Measurements from ENCODE around the gene GPR55.
"Not testable (repeated sequence)": the region's sequence is repeated elsewhere in the genome, so short reads cannot be mapped to it uniquely, and the experiment has no call there.

GPR55 gene

DNA sequence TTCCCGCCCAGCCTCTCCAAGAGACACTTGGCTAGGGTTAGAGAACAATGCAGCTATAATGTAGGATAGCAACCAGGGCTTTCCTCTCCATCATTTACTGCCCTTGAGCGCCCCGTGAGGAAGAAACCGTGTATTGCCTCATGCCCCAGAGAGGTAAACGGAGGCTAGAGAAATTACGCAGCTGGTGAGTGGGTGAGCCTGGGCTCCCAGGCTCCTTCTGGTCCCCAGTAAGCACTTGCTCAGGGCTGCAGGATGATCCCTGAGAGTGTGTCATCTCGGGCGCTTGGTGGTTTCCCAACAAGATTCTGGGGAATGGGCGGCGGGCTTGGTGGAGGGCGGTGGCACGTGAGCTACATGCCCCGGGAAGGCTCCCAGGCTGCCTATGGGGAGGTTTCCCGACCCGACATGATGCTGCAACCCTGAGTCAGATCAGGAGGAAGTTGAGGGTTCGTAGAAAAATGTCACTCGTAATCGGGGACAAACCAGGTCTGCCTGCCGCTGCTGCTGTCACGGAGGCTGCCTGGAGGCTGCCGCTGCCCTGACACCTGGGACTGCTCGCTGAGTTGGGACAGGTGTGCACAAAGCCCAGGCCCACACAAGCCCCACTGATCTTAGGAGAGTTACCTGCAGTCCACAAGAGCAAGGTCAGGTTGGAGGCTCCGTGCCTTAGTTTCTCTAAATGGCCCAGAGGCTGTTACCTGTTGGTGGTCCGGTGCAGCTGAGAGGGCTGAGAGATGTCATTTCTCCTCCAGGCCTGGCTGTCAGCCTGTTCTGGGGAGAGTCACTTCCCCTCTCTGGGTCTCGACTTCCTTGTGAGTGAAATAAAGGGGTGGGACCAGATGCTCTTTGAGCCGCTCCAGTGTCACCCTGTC lies at the start of gene GPR55:
Gene GPR55, minus strand, starts transcription at position 773 of the 872 bp plus-strand sequence. CDS start 14,280 bp downstream, outside the sequence.
- DNase-seq (ENCODE audit: low read depth), result no peak

DNA sequence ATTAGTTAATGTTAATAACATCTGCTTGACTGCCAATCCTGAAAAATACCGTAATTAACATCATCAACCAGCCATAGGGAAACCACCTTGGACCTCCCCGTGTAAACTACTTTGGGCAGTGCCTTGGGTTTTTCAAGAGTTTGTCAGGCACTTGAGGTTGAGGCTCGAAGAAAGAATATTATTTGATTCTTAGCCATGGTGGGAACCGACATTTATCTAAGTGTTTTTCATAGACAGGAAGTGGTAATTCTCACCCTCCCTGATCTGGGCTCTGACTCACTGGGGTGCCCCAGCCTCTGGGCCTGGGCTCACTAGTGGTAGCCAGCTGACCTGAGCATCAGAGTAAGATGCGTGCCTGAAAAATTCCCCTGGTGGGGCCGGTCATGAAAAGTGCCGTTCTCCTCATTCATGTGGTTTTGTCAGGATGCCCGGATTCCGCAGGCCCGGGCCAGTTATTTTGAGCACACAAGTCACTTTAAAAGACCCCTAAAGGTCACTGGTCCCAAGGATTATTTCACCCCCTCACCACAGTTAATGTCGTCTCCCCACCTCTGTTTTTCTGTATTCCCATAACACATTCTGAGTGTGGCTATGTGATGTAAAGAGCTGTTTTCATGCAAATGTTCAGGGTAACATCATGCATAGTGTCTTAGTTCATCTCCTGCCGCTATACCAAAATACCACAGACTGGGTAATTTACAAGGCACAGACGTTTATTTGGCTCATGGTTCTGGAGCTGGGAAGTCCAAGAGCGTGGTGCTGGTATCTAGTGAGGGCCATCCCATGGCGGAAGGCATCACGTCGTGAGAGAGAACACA lies 49.3 kb upstream of the GPR55 start:
- peak; percentile 50 for DNase-seq (ENCODE audit: low read depth)

- no peak for DNase-seq (ENCODE audit: low read depth)
Observed at GRCh38 chr2:230972046-230972445, 47.0 kb upstream of the GPR55 start.

- no peak for DNase-seq (ENCODE audit: low read depth)
Observed at GRCh38 chr2:230969659-230970015, 44.6 kb upstream of the GPR55 start.

GRCh38 chr2:230968921-230969658 lies 44.0 kb upstream of the GPR55 start:
- DNase-seq (ENCODE audit: low read depth), result no peak

GRCh38 chr2:230968314-230968713 lies 43.3 kb upstream of the GPR55 start:
- DNase-seq (ENCODE audit: low read depth), result not testable (repeated sequence)

- no peak for DNase-seq (ENCODE audit: low read depth)
Observed at GRCh38 chr2:230967113-230967512, 42.1 kb upstream of the GPR55 start.

- no peak for DNase-seq (ENCODE audit: low read depth)
Observed at GRCh38 chr2:230964136-230964730, 39.2 kb upstream of the GPR55 start.

DNA sequence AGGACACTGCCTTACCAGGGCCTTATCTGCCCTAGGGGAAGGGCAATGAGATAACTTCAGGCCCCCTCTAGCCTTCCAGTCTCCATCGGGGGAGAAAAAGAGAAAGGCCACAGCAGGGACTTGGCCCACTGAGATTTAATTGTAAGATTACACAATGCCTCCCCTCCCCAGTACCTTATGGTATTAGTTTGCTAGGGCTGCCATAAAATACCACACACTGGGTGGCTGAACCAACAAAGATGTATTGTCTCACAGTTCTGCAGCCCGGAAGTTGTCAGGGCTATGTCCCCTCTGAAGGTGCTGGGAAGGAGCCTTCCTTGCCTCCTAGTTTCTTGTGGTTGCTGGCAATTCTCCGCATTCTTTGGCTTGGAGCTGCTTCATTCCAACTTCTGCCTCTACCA lies 36.0 kb upstream of the GPR55 start:
- no peak for DNase-seq (ENCODE audit: low read depth)

DNA sequence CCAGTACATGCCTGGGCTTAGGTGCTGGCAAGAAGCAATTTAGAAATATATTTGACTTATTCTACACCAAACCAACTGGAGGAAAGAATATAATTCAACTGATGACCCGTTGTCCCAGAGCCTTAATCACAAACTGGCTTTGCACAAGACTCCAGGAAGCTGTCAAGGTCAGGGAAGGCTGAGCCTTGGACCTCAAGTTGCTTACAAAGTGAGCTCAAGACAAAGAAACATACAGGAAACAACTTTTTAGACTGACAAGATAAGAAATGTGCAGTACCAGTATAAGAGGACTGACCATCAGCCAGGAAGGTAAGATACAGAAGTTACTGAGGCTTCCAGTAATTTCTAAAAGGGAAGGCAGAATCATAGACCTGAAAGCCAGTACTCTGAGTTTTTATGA lies 35.0 kb upstream of the GPR55 start:
- no peak for DNase-seq (ENCODE audit: low read depth)

DNA sequence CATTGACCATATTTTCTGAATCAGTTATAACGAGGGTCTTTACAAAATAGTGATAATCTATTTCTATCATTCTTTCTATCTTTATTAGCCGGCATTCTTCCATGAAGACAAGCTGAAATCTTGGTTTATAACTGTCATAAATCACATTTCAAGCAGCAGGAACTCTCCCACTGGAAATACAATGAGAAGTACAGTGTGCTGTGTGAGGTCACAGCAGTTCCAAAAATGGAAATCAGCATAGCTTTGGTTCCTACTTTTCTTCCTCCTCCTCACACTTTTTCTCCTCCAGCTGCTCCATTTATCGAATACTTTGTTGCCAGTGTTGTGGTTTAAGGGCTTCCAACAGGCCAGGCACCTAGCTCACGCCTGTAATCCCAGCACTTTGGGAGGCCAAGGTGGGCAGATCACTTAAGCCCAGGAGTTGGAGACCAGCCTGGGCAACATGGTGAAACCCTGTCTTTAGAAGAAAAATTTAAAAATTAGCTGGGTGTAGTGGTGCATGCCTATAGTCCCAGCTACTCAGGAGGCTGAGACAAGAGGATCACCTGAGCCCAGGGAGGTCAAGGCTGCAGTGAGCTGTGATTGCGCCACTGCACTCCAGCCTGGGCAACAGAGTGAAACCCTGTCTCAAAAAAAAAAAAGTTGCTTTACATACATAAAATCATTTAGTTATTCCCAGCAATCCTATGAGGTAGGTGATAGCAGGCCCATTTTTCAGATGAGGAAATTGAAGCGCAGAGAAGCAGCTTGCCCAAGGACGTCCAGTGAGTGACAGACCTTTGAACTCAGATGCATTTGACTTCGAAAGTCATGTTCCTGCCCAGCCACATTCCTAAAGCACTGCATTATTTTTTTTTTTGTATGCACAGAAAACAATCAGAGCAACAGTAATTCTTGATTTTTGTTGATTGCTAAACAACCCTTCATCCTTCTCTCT lies 34.0 kb upstream of the GPR55 start:
- DNase-seq (ENCODE audit: low read depth), result no peak

- DNase-seq (ENCODE audit: low read depth), result no peak
Observed at GRCh38 chr2:230957756-230958391, 32.8 kb upstream of the GPR55 start.

- no peak for DNase-seq (ENCODE audit: low read depth)
Observed at GRCh38 chr2:230956827-230957755, 32.0 kb upstream of the GPR55 start.

GRCh38 chr2:230955163-230955737 lies 30.2 kb upstream of the GPR55 start:
- no peak for DNase-seq (ENCODE audit: low read depth)

- DNase-seq (ENCODE audit: low read depth), result no peak
Observed at GRCh38 chr2:230954746-230955145, 29.7 kb upstream of the GPR55 start.

DNA sequence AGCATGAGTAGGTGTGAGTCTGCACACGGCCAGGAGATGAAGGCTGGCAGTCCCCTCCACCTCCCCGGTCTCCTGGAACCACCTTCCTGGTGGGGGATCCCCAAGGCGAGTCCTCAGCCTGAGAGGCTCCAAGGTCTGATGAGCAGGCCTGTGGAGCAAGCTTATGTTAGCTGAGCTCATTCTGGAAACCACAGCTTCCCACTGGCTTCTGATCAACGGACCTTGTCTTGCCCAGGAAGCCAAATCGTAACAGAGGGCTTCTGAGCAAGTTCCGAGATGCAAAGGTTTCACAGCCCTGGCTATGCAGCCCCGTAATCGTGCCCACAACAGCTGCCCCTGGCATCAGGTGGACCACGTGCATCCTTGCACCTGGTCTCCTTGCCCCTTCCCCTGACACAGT lies 28.8 kb upstream of the GPR55 start:
- DNase-seq (ENCODE audit: low read depth), result no peak

DNA sequence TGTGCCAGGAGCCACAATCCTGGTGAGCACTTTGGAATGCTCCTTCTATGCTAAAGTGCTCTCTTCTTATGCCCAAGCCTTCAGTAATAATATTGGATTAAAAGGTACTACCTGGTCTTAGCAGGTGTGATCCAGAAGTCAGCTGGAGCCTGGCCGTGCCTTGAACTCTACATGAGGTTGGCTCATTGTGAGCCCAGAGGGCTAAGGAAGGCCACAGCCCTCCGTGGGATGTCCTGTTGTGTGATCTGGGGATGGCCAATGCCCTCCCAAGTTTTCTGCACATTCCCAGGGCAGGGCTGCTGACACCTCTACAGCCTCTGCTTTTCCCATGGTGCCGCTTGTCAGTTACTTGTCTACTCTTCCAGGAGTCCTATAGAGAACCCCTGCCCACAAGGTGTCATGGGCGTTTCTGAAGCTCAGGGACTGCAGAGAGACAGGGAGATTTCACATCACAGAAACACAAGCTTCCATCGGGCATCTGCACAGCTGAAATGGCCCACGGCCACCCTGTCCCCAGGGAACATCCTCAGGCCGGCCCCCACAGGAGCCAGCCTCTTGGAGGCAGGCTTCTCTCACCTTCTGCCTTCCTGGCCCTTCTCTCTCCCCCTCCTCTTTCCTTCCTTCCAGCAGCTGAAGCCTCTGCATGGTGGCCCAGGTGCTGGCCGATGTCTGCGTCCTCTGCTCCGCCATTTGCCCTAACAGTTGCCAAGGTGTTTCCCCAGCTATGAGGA lies 27.3 kb upstream of the GPR55 start:
- no peak for DNase-seq (ENCODE audit: low read depth)

GRCh38 chr2:230951396-230951795 lies 26.4 kb upstream of the GPR55 start:
- no peak for DNase-seq (ENCODE audit: low read depth)

Data from HS-27A (cell line).